NT2/D1 (cell line): ENCODE measurements around the gene EEF2KMT.
"Not testable (repeated sequence)": the region's sequence is repeated elsewhere in the genome, so short reads cannot be mapped to it uniquely, and the experiment has no call there.

Source experiments
- SUZ12 ChIP-seq: IDR thresholded peaks from 2 replicates; pipeline ENCODE4 v1.6.1; 2011; ENCODE audit not compliant: insufficient read length, insufficient read depth; ENCODE audit errors: extremely low read depth
- YY1 ChIP-seq: IDR thresholded peaks from 2 replicates; pipeline ENCODE4 v1.6.1; 2011; ENCODE audit not compliant: insufficient read length, insufficient read depth
- ZNF274 ChIP-seq: IDR thresholded peaks from 2 replicates; pipeline ENCODE4 v1.6.1; 2011; ENCODE audit warnings: mild to moderate bottlenecking, low read depth, low read length

GRCh38 chr16:5080996-5081395 is 16.6 kb downstream of the EEF2KMT start:
- not testable (repeated sequence) for TF ChIP-seq YY1, SUZ12, ZNF274
